WI38 (cell line): ENCODE measurements around the gene AKAP1.

Experiments used
- H3K4me3 ChIP-seq: 2 replicates; pipeline ENCODE4 v1.5.1; 2011; ENCODE audit warnings: low read depth, mild to moderate bottlenecking, control low read depth, low read length
- TF ChIP-seq, protein P1 (sequence below): IDR thresholded peaks from 2 replicates; pipeline ENCODE4 v1.5.1; 2012; ENCODE audit warnings: low read depth, mild to moderate bottlenecking, control low read depth, low read length

Gene AKAP1

DNA sequence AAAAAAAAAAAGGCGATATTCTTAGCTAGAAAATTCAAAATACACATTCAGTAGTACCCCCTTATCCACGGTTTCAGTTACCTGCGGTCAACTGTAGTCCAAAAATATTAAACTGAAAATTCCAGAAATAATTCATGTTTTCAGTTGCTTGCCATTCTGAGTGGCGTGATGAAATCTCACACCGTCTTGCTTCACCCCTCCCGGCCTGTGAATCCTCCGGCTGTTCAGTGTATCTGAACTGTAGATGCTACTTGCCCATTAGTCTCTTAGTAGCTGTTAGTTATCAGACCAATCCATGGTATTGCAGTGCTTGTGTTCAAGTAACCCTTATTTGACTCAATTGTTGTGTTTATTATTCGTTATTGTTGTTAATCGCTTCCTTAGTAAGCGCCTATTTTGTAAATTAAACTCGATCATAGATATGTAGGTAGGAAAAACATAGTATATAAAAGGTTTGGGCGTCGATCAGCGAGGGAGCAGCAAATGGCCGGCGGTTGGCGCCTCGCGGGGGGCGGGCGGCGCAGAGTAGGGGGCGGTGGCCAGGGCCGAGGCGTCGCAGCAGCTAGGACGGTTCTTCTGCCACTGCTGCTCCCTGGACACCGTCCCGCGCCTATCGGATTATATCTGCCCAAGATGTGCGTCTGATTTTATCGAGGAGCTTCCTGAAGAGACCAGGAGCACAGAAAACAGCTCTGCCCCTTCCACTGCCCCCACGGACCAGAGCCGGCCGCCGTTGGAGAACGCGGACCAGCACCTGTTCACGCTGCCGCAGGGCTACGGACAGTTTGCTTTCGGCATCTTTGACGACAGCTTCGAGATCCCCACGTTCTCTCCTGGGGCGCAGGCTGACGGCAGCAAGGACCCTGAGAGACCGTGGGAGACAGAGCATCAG is 39.8 kb upstream of the AKAP1 start:
- TF ChIP-seq, protein P1, sequence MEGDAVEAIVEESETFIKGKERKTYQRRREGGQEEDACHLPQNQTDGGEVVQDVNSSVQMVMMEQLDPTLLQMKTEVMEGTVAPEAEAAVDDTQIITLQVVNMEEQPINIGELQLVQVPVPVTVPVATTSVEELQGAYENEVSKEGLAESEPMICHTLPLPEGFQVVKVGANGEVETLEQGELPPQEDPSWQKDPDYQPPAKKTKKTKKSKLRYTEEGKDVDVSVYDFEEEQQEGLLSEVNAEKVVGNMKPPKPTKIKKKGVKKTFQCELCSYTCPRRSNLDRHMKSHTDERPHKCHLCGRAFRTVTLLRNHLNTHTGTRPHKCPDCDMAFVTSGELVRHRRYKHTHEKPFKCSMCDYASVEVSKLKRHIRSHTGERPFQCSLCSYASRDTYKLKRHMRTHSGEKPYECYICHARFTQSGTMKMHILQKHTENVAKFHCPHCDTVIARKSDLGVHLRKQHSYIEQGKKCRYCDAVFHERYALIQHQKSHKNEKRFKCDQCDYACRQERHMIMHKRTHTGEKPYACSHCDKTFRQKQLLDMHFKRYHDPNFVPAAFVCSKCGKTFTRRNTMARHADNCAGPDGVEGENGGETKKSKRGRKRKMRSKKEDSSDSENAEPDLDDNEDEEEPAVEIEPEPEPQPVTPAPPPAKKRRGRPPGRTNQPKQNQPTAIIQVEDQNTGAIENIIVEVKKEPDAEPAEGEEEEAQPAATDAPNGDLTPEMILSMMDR, result no peak
- no peak overlapping the region for H3K4me3 ChIP-seq

DNA sequence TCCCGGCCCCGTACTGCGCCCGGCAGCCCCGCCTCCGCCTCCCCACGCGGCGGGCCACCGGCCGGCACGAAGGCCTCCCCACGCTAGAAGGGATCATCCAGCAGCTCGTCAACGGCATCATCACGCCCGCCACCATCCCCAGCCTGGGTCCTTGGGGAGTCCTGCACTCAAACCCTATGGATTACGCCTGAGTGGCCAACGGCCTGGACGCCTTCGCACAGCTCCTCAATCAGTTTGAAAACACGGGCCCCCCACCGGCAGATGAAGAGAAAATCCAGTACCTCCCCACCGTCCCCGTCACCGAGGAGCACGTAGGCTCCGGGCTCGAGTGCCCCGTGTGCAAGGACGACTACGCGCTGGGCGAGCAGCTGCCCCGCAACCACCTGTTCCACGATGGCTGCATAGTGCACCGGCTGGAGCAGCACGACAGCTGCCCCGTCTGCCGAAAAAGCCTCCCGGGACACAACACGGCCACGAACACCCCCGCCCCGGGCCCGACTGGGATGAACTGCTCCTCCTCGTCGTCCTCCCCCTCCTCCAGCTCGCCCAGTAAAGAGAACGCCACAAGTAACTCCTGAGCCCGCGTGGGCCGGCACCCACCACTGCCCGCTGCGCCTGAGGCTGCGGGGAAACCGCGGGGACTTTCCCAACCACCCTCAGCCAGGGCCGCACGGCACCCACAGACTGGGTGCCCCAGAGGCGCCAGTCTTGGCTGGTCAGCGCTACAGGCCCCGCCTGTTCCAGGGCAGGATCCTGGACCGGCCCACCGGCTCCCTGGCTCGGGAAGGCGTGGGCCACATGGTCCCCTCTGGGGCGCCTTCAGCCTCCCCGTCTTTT is 39.0 kb upstream of the AKAP1 start:
- H3K4me3 ChIP-seq, result no peak overlapping the region
- TF ChIP-seq, protein P1, result no peak

DNA sequence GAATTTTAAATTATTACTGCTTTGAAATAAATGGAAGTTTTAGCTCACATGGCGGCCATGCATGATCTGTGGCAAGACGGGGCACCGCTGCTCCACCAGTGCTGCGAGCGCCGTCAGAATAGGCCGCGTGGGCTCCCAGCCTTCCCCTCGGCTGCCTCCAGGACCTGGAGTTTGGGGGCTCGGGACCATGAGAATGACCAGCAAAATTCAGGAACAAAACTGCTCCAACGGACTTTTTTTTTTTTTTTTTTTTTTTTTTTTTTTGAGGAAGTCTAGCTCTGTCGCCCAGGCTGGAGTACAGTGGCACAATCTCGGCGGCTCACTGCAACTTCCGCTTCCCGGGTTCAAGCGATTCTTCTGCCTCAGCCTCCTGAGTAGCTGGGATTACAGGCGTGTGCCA is 38.3 kb upstream of the AKAP1 start:
- TF ChIP-seq, protein P1, result no peak
- H3K4me3 ChIP-seq, result no peak overlapping the region

DNA sequence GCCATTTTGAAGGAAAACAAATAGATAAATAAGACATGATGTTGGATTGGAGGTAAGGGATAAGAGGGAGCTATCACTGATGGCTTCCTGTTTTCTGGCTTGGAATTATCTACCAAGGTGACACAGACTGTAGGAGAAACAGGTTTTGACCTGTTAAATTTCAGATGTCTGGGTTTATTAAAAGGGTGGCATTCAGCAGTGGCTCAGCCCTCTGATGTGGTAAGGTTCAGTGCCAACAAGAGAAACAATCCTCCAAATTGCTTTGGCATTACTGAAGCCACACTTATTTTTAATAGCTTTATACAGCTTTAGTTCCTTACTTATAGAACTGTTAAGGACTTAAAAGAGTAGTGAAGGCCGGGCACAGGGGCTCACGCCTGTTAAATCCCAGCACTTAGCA is 37.0 kb upstream of the AKAP1 start:
- TF ChIP-seq, protein P1, result no peak
- H3K4me3 ChIP-seq, result no peak overlapping the region

DNA sequence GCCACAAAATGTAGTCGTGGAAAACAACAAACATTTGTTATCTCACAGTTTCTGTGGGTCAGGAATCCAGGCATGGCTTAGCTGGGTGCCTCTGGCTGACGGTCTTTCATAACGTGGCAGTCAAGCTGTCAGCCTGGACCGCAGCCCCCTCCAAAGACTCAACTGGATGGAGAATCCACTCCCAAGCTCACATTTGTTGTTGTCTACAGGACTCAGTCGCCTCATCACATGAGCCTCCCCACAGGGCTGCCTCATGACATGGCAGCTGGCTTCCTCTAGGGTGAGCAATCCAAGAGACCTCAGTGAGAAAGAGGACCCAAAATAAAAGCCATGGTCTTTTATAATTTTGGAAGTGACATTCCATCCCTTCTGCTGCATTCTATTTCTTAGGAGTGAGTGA is 34.7 kb upstream of the AKAP1 start:
- no peak overlapping the region for H3K4me3 ChIP-seq
- TF ChIP-seq, protein P1, result no peak

DNA sequence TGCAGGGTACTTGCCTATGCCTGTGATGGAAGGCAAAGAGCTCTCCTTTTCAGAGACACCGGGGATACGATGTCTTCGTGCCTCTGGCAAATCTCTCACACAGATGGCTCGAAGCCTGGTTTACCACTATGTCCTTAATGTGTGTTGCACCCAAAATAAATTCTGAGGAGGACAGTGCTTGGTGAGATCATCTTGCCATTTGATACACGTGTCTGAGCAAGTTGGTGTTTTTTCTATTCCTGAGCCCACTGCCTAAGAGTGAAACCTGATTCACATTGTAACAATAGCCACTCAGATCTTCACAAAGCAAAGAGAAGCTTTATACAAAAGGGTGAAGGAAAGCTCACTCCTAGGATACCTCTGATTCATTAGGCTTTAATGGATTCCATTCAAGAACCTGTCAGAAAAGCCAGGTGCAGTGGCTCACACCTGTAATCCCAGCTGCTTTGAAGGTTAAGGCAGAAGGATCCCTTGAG is 33.1 kb upstream of the AKAP1 start:
- no peak overlapping the region for H3K4me3 ChIP-seq
- TF ChIP-seq, protein P1, result no peak
